HG02642 (cell line): ENCODE data around the gene RNF150.

Source experiments
- ATAC-seq: cut with Tn5 transposase; IDR thresholded peaks from one replicate; pipeline ENCODE4 v1.9.1; 2021; ENCODE audit warnings: mild to moderate bottlenecking; ENCODE audit not compliant: unreplicated experiment, poor library complexity

The RNF150 gene

DNA sequence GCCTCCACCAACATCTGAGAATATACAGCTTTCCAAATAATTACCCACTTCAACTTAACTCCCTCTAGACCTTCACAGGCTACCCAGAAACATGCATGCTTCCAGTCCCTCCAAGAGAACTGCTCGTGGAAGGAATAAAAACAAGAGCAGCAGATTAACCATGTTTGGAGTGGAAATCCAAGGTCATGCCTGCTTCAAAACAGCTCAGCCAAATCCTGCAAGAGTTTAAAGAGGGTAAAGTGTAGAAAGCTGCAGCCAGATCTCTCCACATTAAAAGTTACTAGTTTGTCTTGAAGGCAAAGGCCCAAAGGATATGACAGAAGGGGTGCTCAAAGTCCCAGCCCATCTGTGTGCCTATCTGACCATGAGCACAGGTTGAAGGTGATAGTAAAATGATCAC lies 139.3 kb downstream of the RNF150 start:
- ATAC-seq: no peak

DNA sequence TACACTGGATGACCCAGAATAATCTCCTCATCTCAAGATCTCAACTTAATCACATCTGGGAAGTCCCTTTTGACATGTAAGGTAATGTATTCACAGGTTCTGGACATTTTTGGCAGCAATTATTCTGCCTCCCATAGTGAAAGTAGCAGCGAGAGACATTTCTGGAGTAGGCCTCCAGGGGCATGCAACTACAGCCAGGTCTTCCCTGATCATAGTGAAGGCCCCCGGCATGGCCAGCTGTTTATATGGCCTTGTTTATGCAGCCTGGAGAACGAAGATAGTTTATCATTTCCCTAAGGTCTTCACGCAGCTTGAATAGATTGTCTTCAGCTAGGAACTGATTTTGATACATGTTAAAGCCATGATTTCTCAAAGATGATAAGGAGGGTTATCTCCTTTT lies 139.9 kb downstream of the RNF150 start:
- ATAC-seq: no peak

DNA sequence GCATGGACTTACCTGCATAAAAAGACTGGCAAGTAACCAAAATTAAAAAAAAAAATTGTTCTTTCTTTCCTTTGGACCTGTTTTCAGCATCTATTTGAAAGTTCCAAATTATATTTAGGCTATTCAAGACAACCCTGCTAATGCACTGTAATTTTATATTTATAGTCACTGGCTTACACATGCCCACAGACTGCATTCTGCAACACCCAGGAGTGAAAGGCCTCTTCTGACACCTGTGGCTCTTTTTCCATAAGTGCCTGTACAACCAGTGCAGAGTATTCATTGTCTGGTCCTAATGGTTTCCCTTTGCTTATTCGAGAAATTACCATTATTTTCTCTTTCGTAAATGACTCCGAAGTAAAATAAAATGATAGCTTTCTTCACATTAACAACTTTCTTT lies 143.3 kb downstream of the RNF150 start:
- no peak for ATAC-seq

DNA sequence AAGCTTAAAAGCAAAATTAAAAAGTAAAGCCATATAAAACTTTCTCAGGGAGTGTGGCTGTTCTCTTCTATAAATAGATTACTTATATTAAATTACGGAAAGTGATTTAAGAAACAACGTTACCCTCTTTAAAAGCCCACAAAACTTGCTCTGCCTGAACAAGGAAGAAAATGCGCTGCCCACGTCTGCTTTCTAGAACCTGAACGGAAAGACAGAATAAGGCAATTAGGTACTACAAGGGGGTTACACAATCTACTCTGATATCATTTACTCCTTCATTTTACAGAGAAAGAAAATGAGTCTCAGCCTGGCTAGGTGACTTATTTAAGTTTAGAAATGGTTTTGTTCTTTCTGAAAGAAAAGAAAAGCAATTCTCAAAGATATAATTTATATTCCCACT lies 147.2 kb downstream of the RNF150 start:
- ATAC-seq: no peak

DNA sequence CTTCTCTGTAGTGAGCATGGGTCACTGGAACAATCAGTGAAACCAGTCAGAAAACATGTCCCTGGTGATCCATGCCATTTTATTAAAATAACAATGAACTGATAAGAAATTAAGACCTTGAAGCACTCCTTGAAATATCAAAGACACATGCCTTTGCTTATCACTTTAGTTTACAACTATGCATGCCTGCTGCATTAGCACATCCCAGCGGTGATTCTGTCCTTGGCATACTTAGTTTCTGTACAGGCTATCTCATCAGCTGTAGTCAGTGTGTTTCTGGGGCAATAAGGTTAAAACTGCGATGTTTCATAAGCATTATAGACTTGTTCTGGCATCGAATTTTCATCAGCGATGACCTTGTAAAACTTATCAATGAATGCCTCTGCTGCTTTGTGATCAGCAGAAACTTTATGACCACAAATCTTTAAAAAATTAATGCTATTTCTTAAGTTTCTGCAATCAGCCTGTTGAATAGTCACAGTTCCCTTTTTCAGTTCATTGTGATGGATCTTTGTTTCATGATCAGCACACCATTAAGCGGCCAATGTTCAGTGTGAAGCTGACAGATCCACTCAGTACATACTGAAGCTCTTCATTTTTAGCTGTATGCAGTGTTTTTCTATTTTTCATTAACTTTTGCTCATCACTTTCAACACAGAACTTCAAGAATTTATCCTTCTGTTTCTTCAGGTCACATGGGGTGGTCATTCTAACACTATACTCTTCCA lies 150.5 kb downstream of the RNF150 start:
- ATAC-seq: no peak

DNA sequence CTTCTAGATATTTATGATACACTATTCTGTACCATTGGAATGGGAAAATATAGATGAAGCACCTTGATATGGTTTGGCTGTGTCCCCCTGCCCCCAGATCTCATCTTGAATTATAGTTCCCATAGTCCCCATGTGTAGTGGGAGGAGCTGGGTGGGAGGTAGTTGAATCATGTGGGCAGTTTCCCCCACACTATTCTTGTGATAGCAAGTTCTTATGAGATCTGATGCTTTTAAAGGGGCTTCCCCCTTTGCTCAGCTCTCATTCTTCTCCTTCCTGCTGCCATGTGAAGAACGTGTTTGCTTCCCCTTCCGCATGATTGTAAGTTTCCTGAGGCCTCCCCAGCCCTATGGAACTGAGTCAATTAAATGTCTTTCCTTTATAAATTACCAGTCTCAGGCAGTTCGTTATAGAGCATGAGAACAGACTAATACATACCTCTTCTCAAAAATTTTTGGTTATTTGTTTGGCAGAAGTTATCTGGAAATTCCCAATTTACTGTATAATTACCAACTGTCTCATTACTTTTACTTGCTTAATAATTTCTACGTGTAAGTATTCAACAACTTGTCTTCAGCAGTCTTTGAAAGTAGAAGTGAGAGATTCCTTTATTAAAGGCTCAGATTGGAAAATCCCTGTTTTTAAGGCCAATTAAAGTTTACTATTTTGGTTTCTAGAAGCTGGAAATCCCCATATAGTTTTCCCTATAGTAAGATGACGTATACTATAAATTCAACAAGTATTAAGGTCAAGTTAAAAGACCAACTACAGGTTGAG lies 152.7 kb downstream of the RNF150 start:
- no peak for ATAC-seq

DNA sequence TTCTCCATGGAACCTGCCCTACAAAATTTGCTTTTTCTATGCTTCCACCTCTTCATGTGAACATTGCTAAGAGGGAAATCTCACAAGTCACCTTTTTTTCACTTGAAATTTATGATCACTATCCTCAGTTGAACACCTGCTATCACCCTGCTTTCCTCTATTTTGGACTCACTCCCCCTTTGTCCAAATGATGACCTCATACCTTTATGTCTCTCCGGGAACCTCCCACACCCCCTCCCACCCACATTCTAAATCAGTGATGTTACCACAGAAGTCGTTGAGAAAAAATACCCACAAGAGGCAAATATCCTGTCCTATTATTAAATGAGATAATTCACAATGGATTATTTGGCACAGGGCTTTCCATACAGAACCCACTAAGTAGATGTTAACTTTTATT lies 156.5 kb downstream of the RNF150 start:
- ATAC-seq: no peak

DNA sequence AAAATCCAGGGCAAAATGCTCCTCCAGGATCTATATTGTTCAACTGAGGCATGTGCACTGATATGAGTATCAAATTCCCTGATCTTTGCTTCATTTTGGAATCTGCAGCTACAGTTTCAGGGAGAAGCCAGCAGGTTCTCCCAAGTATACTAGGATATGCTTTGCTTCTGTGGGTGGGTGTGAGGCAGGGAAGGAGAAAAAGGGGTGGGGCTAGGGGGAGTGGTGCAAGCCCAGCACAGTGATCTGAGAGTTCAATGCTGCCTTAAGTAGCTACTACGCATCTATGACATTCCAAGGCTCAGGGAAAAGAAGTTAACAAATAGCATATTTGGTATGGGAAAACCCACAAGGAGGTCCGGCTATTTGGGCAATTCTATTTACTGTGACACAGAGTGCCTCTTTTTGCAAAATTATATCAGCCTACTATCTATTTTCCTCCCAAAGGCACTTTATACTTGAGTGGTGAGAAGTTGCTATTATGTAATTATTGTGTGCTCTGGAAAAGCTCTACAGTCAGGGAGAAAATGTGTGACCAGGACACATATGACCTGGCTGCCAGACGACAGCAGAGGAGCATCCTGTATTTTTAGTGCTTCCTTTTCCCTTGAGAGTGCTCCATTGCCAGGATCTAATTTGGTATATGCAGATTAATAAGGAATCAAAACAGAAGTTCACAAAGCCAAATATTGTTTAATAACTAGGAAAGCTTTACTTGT lies 162.0 kb downstream of the RNF150 start:
- no peak for ATAC-seq

DNA sequence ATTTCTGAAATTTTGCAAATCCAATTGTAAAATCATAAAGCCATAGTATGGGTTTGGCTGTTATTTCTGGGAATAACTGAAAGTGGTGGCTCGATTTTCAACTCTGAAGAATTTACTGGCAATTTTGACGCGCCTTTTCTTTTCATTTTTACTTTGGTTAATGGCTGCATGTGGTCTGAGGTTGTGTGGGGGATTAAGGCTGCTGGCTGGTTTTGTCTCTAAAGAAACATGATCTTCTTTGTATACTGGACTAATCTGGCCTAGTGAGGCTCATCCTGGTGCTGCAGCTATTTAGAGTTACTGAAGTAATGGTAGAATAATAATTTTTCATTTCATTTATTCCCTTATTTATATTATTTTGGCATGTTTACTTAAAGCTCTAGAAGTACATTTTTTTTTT lies 164.0 kb downstream of the RNF150 start:
- no peak for ATAC-seq

DNA sequence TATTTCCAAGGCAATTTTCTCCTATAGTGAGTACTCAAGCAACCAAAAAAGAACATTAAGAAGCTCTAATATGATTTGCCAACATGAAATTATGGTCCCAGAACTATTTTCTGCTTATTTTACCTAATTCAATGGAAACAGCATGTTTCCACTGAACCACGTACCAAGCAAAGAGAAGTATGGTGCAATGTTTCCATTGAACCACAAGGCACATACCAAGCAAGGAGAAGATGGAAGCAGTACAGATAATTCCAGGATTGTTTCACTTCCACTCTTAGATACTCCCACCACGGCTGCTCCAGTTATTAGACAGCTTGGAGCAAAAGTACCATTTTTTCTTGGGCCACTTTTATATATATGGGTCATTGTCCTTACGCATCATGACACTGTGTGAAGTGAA lies 164.9 kb downstream of the RNF150 start:
- no peak for ATAC-seq

DNA sequence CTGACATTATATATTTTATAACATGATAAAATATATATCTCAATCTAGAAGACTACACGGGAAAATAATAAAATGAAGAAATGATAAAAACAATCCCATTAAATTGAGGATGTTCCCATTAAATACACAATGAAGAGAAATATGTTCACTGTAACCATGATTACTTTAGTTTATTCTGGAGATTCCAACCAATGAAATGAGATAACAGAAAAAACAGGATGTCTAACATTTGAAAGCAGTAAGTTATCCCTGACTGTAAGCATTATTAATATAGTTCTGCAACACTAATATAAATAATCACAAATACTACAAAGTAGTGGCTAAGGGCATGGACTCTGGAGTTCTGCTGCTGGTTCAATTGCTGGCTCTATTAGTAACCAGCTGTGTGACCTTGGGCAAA lies 169.4 kb downstream of the RNF150 start:
- ATAC-seq: no peak

DNA sequence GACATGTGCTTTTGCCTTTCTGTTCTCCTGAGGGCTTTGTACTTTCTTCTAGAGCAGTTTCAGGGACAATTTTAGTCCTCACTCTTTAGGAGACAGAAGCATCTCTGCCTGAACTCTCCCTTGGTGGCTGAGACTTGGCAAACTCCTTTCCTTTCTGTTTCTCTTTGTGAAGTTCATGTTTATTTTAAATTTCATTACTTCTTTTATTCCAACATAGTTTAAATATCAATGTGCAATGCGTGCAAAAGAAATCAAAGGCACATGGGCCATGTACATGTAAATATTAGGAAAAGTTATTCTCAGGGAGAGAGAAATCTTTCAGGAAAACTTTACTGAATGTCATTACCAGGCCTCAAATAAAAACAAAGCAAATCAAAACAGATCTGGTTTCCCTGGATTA lies 177.6 kb downstream of the RNF150 start:
- no peak for ATAC-seq

DNA sequence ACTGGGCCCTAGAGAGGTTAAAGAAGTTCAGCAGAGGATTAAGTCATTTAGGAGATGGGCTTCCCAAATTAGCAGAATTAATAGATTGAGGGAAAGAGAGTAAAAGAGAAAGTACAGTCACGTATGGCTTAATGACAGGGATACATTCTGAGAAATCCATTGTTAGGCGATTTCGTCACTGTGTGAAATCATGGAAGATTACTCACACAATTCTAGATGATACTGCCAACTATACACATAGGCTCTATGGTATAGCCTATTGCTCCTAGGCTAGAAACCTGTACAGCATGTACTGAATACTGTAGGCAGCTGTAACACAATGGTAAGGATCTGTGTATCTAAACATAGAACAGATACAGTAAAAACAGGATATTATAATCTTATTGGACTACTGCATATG lies 180.6 kb downstream of the RNF150 start:
- ATAC-seq: no peak

DNA sequence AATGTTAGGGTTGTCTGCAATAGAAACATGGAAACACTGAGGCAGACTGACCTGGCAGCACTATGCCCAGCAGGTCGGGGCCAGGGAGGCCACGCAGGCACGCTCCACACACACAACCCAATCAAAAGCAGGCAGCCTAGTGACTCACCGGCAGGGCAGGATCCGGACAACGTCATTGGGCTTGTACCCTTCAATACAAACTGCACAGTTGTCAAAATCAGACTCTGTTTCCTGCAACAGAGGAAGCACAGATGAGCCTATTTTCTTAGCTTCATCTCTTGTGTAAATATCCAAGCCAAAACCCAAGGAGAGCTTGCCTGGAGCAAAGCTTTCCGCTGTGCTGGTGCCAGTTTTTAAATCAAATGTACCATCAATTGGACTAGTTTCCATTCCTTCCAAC lies 185.8 kb downstream of the RNF150 start:
- ATAC-seq: no peak

DNA sequence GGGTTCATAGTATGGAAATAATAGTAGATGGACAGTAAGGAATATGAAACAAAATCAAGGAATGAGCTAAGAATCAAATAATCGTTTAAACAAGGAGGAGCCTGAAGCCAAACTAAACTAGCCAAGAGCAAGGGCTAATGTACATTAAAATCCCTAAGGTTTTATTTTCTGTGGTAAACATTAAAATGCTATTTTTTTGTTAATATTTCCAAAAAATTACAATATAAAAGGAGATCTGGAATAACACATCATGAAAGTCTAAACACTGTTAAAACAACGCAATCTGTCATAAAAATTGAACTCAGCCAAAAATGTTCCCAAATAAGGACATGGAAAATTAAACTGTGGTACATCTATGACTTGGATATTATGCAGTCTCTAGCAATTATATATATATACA lies 188.2 kb downstream of the RNF150 start:
- no peak for ATAC-seq

DNA sequence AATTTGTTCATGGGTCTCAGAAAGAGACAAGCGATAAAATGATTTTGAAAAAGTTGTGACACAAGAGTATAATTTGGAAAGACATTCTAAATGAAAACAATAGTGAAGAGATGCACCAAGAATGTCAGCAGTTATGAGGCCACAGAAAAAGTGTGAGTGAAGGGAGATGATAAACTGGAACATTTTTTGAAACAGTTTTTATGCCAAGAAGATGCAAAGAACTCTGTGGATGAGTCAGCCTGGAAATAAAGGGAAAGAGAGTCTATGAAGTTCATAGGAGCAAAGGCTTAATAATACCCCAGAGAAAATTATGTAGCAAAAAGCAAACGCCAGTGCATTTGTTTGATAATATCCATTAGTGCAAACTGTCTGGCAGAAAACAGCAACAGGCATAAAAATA lies 188.7 kb downstream of the RNF150 start:
- ATAC-seq: no peak

DNA sequence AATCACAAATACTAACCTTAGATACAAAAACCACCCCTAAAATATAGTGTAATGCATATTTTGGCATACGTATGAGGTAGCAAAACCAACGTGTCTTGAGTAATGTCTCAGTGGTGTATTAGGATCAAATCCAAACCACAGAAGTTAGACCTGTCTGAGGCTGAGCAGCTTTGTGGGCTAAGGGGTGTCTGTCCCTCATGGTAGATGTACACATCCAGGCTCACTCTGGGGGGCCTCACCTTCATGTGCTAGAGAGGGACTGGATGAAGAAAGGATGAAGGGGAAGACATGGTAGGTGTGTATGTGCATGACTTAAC lies 189.1 kb downstream of the RNF150 start:
- no peak for ATAC-seq

DNA sequence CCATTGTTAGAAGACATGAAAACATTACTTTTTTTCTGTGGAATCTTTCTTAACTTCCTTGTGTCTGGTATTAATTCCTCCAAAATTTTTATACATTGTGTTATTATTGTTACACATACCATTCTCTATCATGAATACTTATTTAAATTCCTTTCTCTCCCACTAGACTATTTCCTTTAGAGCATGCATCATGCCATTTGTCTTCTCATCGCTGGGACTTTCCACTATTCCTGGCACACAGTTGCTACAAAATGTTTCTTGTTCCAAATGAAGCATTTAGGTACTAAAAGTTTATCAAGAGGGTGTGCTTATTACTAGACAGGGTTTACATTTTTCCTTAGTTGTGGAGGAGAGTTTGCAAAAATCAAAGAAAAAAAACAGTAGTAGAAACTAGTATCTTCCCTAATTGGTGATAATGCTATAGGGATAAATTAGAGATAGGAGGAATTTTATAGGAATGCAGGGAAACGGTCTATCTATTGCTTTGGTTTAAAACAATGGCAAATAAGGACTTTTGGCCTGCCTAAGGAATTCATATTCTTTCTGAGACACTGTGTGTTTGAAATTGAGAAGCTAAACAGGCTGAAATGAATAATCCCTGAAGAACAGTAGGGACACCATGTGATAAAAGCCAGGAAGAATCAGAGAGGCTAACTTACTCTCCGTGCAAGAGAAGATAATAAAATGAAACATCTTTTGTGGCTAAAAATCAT lies 189.6 kb downstream of the RNF150 start:
- no peak for ATAC-seq

DNA sequence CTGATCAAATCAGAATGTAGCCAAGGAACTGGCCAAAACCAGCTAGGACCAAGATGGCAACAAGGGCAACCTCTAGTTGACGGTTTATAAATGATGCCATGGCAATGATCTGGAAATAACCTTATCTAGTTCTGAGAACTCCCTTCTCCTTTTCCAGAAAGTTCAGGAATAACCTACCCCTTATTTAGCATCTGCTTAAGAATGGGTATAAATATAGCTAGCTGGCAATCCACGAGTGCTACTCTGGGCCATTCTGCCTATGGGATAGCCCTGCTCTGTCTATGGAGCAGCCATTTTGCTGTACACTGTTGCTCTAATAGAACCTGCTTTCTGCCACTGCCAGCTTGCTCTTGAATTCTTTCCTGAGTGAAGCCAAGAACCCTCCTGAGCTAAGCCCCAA lies 192.7 kb downstream of the RNF150 start:
- ATAC-seq: no peak

DNA sequence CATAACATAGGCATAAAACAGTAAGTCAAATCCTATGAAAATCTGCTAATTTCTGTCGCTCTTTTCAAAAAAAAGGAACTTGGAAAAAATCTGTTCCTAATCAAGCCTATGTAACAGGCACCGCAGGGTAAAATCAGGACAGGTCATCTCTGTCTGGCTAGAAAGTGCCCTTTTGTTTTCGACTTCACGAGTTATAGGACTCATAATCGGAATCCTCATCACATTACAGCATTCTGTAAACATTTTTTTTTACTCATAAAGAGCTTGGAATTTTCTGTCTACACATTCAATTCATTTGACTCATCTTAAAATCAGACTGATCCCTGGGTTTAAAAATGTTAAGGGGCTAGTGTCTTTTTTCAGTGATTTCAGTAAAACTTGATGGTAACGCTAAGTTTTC lies 195.4 kb downstream of the RNF150 start:
- no peak for ATAC-seq

DNA sequence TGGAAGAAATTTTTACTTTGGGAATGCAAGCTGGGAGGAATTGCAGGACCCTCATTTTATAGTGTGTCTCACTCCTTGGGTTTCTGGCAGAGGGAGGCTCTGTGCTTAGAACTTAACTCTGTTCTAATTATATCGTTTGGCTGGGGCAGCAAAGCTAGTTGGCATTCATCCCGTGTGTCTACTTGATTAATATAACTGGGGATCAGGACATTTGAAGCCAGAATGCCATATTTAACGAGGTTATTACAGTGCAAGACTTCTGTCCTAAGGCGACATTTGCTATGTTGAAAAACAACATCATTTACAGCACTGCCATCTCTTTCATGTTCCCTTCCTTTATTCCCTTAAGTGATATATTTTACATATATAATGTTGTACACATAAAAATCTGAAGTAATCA lies 198.0 kb downstream of the RNF150 start:
- no peak for ATAC-seq
